SK-N-SH (cell line): ENCODE results near the gene ARHGAP15. TPM values are rescaled to one million over a fixed set of nuclear protein-coding genes. Genes with fewer than 3 reads are reported as not detected.

Experiments
- CTCF ChIA-PET: fragments of 300-600, 350-600 bp; formaldehyde crosslinking; extraction: SDS; loops from one replicate; lab custom pipeline; 2021; lab: Yijun Ruan, JAX
- POLR2A ChIA-PET: fragments of 350-600 bp; sonication (Branson Sonifier 250); formaldehyde crosslinking; extraction: SDS; loops from one replicate; lab custom pipeline; 2020; ENCODE audit warnings: antibody characterized with exemption, inconsistent platforms; lab: Yijun Ruan, JAX
- DNase-seq: peaks from one replicate; pipeline ENCODE4 v3.0.0; 2012
- H2AFZ ChIP-seq: fragments of 200-600 bp; sonication (generic); 2 replicates; pipeline ENCODE4 v1.8.1; 2016; ENCODE audit warnings: antibody characterized with exemption, mild to moderate bottlenecking, low read depth
- H3F3A ChIP-seq: fragments of 200-600 bp; sonication (generic); replicated peaks from 2 replicates; pipeline ENCODE3; 2016; ENCODE audit warnings: antibody characterized with exemption, mild to moderate bottlenecking; ENCODE audit not compliant: insufficient read depth
- H3K27ac ChIP-seq, 2 experiments: fragments of 200-500 bp in 1 of 2; fragments of 200-600 bp in 1 of 2; sonication (Bioruptor generic) in 1 of 2; sonication (generic), shearing (Covaris generic) in 1 of 2; 2 replicates each; pipeline versions ENCODE4 v1.5.1 to v1.6.1; 2014 to 2016; ENCODE audit warnings: low read depth in 2 of 2, inconsistent platforms in 1 of 2, low read length in 1 of 2, mild to moderate bottlenecking in 1 of 2, mixed read lengths in 1 of 2
- H3K27me3 ChIP-seq: fragments of 200-600 bp; sonication (generic), shearing (Covaris generic); 2 replicates; pipeline ENCODE4 v1.6.1; 2016; ENCODE audit warnings: mixed run types; ENCODE audit not compliant: insufficient read depth
- H3K36me3 ChIP-seq, 2 experiments: fragments of 200-500 bp in 1 of 2; fragments of 200-600 bp in 1 of 2; sonication (Bioruptor generic) in 1 of 2; sonication (generic) in 1 of 2; replicated peaks in 1 of 2; 2 replicates each; pipeline versions ENCODE3 to v1.5.1; 2014 to 2016; ENCODE audit warnings: low read length in 1 of 2, mild to moderate bottlenecking in 1 of 2; ENCODE audit not compliant: insufficient read depth in 2 of 2, control insufficient read depth in 1 of 2
- H3K4me1 ChIP-seq, 2 experiments: fragments of 200-500 bp in 1 of 2; fragments of 200-600 bp in 1 of 2; sonication (Bioruptor generic) in 1 of 2; sonication (generic), shearing (Covaris generic) in 1 of 2; 2 replicates each; pipeline versions ENCODE4 v1.5.1 to v1.6.1; 2014 to 2016; ENCODE audit warnings: low read depth in 1 of 2, low read length in 1 of 2, mixed run types in 1 of 2; ENCODE audit not compliant: insufficient read depth in 2 of 2, control insufficient read depth in 1 of 2
- H3K4me2 ChIP-seq: fragments of 200-600 bp; sonication (generic), shearing (Covaris generic); 2 replicates; pipeline ENCODE4 v1.6.1; 2017; ENCODE audit warnings: mixed run types
- H3K4me3 ChIP-seq, 2 experiments: fragments of 200-500 bp in 1 of 2; fragments of 200-600 bp in 1 of 2; sonication (Bioruptor generic) in 1 of 2; sonication (generic), shearing (Covaris generic) in 1 of 2; 2 replicates each; pipeline versions ENCODE4 v1.5.1 to v1.8.1; 2014 to 2016; ENCODE audit warnings: low read depth in 2 of 2, inconsistent platforms in 1 of 2, low read length in 1 of 2, mild to moderate bottlenecking in 1 of 2, mixed read lengths in 1 of 2, moderate library complexity in 1 of 2
- H3K79me2 ChIP-seq: fragments of 200-600 bp; sonication (generic); 2 replicates; pipeline ENCODE4 v1.8.1; 2017; ENCODE audit warnings: mild to moderate bottlenecking; ENCODE audit not compliant: insufficient read depth
- H3K9ac ChIP-seq: fragments of 200-600 bp; sonication (generic); 2 replicates; pipeline ENCODE4 v1.6.1; 2017; ENCODE audit warnings: mixed run types
- H3K9me2 ChIP-seq: fragments of 200-600 bp; sonication (generic); 2 replicates; pipeline ENCODE4 v1.6.1; 2017; ENCODE audit warnings: mixed run types
- H3K9me3 ChIP-seq: fragments of 200-600 bp; sonication (generic); 2 replicates; pipeline ENCODE4 v1.6.1; 2017; ENCODE audit warnings: mixed run types, mild to moderate bottlenecking, moderate library complexity
- H4K20me1 ChIP-seq: fragments of 200-600 bp; sonication (generic); 2 replicates; pipeline ENCODE4 v1.6.1; 2017; ENCODE audit warnings: mild to moderate bottlenecking, mixed run types; ENCODE audit not compliant: insufficient read depth
- CTCF ChIP-seq: fragments of 200-600 bp; sonication (generic); IDR thresholded peaks from 2 replicates; pipeline ENCODE4 v1.6.1; 2017; ENCODE audit warnings: antibody characterized with exemption, mild to moderate bottlenecking, moderate library complexity
- EP300 ChIP-seq, 2 experiments: IDR thresholded peaks; 2 replicates each; pipeline versions ENCODE4 v1.4.0 to v1.6.1; 2012; ENCODE audit warnings: borderline replicate concordance in 1 of 2, low read depth in 1 of 2, low read length in 1 of 2
- EZH2phosphoT487 ChIP-seq: fragments of 200-600 bp; sonication (generic); IDR thresholded peaks from 2 replicates; pipeline ENCODE4 v1.6.1; 2017; ENCODE audit warnings: low read depth, mixed run types, mild to moderate bottlenecking, antibody characterized with exemption, moderate library complexity, borderline replicate concordance
- GATA2 ChIP-seq: sonication (generic); formaldehyde crosslinking; IDR thresholded peaks from 2 replicates; pipeline ENCODE4 v1.5.0; 2020; ENCODE audit warnings: mild to moderate bottlenecking, missing genetic modification reagents
- IRF3 ChIP-seq: fragments of 150-350 bp; IDR thresholded peaks from 2 replicates; pipeline ENCODE4 v1.6.1; 2016; ENCODE audit warnings: mild to moderate bottlenecking, low read depth, low read length
- MAX ChIP-seq: IDR thresholded peaks from 2 replicates; pipeline ENCODE4 v1.4.0; 2012; ENCODE audit warnings: low read depth
- NFIC ChIP-seq: IDR thresholded peaks from 2 replicates; pipeline ENCODE4 v1.4.0; 2012; ENCODE audit warnings: borderline replicate concordance
- NRF1 ChIP-seq: IDR thresholded peaks from 2 replicates; pipeline ENCODE4 v1.6.1; 2012; ENCODE audit warnings: low read depth, mild to moderate bottlenecking, low read length
- PBX3 ChIP-seq: IDR thresholded peaks from 2 replicates; pipeline ENCODE4; 2012
- REST ChIP-seq: IDR thresholded peaks from 2 replicates; pipeline ENCODE4 v1.6.1; 2012; ENCODE audit warnings: mild to moderate bottlenecking, low read depth, low read length, moderate library complexity
- USF1 ChIP-seq: IDR thresholded peaks from 2 replicates; pipeline ENCODE4 v1.4.0; 2012; ENCODE audit warnings: low read depth, borderline replicate concordance
- USF2 ChIP-seq: fragments of 150-350 bp; IDR thresholded peaks from 2 replicates; pipeline ENCODE4 v1.6.1; 2017; ENCODE audit warnings: antibody characterized with exemption, low read length, low read depth, borderline replicate concordance
- ZBTB33 ChIP-seq: IDR thresholded peaks from 2 replicates; pipeline ENCODE4 v1.4.0; 2012; ENCODE audit warnings: low read depth, borderline replicate concordance
- WGBS: methylation state at CpG from one replicate; pipeline ENCODE4 v1.1.6; 2017; ENCODE audit warnings: low lambda C conversion rate; 5-methylcytosine and 5-hydroxymethylcytosine counted together
- polyA plus RNA-seq, 3 experiments: library from polyadenylated mRNA; depleted of rRNA; stranded (reverse); fragments of >200 nt; gene quantifications; 2 replicates each; pipeline ENCODE4 v1.2.3, GENCODE V29; 2012

The ARHGAP15 gene
- polyA plus RNA-seq, 1 of the 3 experiments (the other 2 are of a cell fraction): not detected

GRCh38 chr2:143808166-143808565 lies 678.9 kb downstream of the ARHGAP15 start:
- Histone ChIP-seq H3K9ac (no peak overlapping the region), H3K27ac (no peak overlapping the region), H3K79me2 (no peaks in the 10 kb centered on the region), H3K4me1 (no peaks in the 10 kb centered on the region), H3K9me2 (no peaks in the 10 kb centered on the region), H3K4me2 (no peak overlapping the region), H3K4me3 (no peak overlapping the region), H3K9me3 (no peaks in the 10 kb centered on the region), H3K27me3 (no peaks in the 10 kb centered on the region), H3F3A (no peaks in the 10 kb centered on the region), H2AFZ (no peak overlapping the region), H3K36me3 (no peaks in the 10 kb centered on the region), H4K20me1 (no peaks in the 10 kb centered on the region)
- ChIA-PET CTCF (interaction anchor here (0.5 kb wide), 1 partner anchor 81 kb away, joined by 3 read pairs; no protein-coding TSS in a partner anchor), POLR2A (interaction anchor here (0.6 kb wide), 1 partner anchor 9 kb away, joined by 3 read pairs; no protein-coding TSS in a partner anchor)
- 93% methylated on average over 1 of the region's 1 CpG for WGBS
- DNase-seq: no peak
- TF ChIP-seq REST: no peak
- TF ChIP-seq GATA2 (CRISPR knock-in tag): no peak
- no peak for TF ChIP-seq USF1
- no peak for TF ChIP-seq ZBTB33
- TF ChIP-seq MAX: no peak
- no peak for TF ChIP-seq USF2
- TF ChIP-seq PBX3: no peak
- TF ChIP-seq CTCF: no peak
- TF ChIP-seq NFIC: no peak
- TF ChIP-seq NRF1: no peak
- TF ChIP-seq EP300 (IDR thresholded peaks at IDR 0.05; ENCODE audit: borderline replicate concordance in 1 of 2, low read depth in 1 of 2, low read length in 1 of 2): no peak
- no peak for TF ChIP-seq EZH2phosphoT487
- TF ChIP-seq IRF3: no peak
